Esophagus squamous epithelium (tissue), 5 donors: ENCODE results near the gene PRR33. TPM values are rescaled to one million over a fixed set of nuclear protein-coding genes. Genes with fewer than 3 reads are reported as not detected.

Experiments
- DNase-seq: peaks from one replicate; lab custom pipeline; 2025; lab: John Stamatoyannopoulos, UW
- H3K27ac ChIP-seq, 4 donors: fragments of 200-600 bp; sonication (generic); one replicate each; pipeline ENCODE4 v1.5.1; 2016 to 2019; ENCODE audit warnings: mild to moderate bottlenecking in 1 of 4
- H3K27me3 ChIP-seq, 4 donors: fragments of 200-600 bp; sonication (generic); 1 replicate in 3 of 4; 2 replicates in 1 of 4; pipeline versions ENCODE4 v1.5.1 to v1.6.0; 2017 to 2021; ENCODE audit warnings: antibody characterized with exemption in 1 of 4
- H3K36me3 ChIP-seq, 3 donors: fragments of 200-600 bp; sonication (generic); one replicate each; pipeline ENCODE4 v1.5.1; 2016 to 2019
- H3K4me1 ChIP-seq, 3 donors: fragments of 200-600 bp; sonication (generic); one replicate each; pipeline ENCODE4 v1.5.1; 2017 to 2019
- H3K4me3 ChIP-seq, 4 donors: fragments of 200-600 bp; sonication (generic); 1 replicate in 3 of 4; 2 replicates in 1 of 4; pipeline ENCODE4 v1.5.1; 2016 to 2019; ENCODE audit warnings: mild to moderate bottlenecking in 2 of 4, moderate library complexity in 1 of 4
- H3K9me3 ChIP-seq, 3 donors: fragments of 200-600 bp; sonication (generic); one replicate each; pipeline ENCODE4 v1.5.1; 2016 to 2019
- CTCF ChIP-seq, 6 experiments: fragments of 450-650 bp in 4 of 6; fragments of 200-600 bp in 2 of 6; sonication (generic) in 2 of 6; IDR thresholded peaks; one replicate each; pipeline ENCODE4 v1.5.1; 2016 to 2019; ENCODE audit warnings: antibody characterized with exemption in 6 of 6, mild to moderate bottlenecking in 4 of 6, moderate library complexity in 4 of 6
- POLR2A ChIP-seq, 4 donors: fragments of 450-650 bp; IDR thresholded peaks; one replicate each; pipeline ENCODE4 v1.6.1; 2017; ENCODE audit warnings: antibody characterized with exemption in 4 of 4, mild to moderate bottlenecking in 4 of 4, moderate library complexity in 3 of 4
- WGBS, 2 donors: methylation state at CpG; one replicate each; pipeline ENCODE4 v1.1.5; 2018; 5-methylcytosine and 5-hydroxymethylcytosine counted together
- intact Hi-C: fragments of 100-400 bp; cut with DNase I; formaldehyde crosslinking; loops from one replicate; pipeline ENCODE4 v1.15.0; 2022
- total RNA-seq, 4 donors: library from RNA; depleted of rRNA; stranded (reverse); fragments of >200 nt; gene quantifications; one replicate each; pipeline ENCODE4 v1.1.0, GENCODE V29; 2016
- donor health status: DM: yes; HTN: yes; CAD: no.

The PRR33 gene
- total RNA-seq, 4 donors from 2014 or later, result not detected

DNA sequence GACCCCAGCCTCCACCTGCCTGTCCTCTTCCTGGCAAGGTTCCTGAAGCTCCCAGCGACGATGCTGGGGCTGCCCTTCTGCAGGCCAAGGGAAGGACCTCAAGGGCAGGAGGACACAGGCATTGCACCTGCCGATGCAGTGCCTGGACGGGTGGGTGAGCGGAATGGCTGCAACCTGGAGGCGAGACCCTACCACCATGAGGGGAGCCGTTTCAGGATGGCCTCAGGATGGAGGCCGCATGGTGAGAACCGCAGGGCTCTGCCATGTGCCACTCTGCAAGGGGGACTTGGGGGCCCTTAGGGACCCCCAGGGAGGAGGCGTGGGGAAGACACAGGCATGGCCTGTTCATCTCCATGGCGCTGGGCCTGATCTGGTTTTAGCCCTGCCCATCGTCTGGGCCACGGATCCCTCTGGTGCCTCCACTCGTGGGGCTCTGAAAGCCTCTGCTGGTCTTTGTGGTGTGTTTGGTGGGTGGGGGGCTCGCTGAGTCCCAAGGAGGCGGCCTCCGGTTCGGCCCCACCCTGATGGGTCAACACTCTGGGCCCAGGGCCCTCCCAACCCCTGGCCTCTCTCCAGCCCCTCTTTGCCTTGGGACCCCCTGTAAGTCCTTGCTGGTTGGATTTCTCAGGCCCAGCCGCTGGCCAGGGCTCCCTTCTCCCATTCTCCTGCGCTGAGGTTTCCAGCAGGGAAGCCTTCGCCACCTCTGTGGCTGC, 40.1 kb downstream of the PRR33 start:
- Histone ChIP-seq H3K36me3 (no peaks in the 10 kb centered on the region), H3K27ac (peak overlapping the region in 3 of 4 donors; percentile 19 to 78 (median 67)), H3K27me3 (no peaks in the 10 kb centered on the region), H3K4me1 (peaks cover 0 to 44% (median 7%) of the 10 kb centered on the region in 3 donors), H3K9me3 (no peaks in the 10 kb centered on the region), H3K4me3 (no peak overlapping the region)
- no peak for DNase-seq
- intact Hi-C loops, result no loop called here
- no peak for TF ChIP-seq CTCF (IDR thresholded peaks at IDR 0.05)
- no peak for TF ChIP-seq POLR2A (IDR thresholded peaks at IDR 0.05)
- 85 to 94% methylated on average over 2 to 4 of the region's 21 CpGs for WGBS, 2 donors

GRCh38 chr11:1848640-1849430, 42.9 kb downstream of the PRR33 start:
- H3K9me3 ChIP-seq, result no peaks in the 10 kb centered on the region
- H3K4me1 ChIP-seq, result peaks cover 7 to 53% (median 9%) of the 10 kb centered on the region in 3 donors
- H3K36me3 ChIP-seq, result no peaks in the 10 kb centered on the region
- no peaks in the 10 kb centered on the region for H3K27me3 ChIP-seq
- H3K4me3 ChIP-seq, result no peak overlapping the region
- 89 to 92% methylated on average over 12 to 16 of the region's 19 CpGs for WGBS, 2 donors
- H3K27ac ChIP-seq, result no peak overlapping the region
- TF ChIP-seq CTCF (IDR thresholded peaks at IDR 0.05), result no peak
- TF ChIP-seq POLR2A (IDR thresholded peaks at IDR 0.05), result no peak
- no peak for DNase-seq
- intact Hi-C loops, result loop anchor here (10.0 kb wide), 1 partner anchor 76 kb away; no protein-coding TSS in a partner anchor

DNA sequence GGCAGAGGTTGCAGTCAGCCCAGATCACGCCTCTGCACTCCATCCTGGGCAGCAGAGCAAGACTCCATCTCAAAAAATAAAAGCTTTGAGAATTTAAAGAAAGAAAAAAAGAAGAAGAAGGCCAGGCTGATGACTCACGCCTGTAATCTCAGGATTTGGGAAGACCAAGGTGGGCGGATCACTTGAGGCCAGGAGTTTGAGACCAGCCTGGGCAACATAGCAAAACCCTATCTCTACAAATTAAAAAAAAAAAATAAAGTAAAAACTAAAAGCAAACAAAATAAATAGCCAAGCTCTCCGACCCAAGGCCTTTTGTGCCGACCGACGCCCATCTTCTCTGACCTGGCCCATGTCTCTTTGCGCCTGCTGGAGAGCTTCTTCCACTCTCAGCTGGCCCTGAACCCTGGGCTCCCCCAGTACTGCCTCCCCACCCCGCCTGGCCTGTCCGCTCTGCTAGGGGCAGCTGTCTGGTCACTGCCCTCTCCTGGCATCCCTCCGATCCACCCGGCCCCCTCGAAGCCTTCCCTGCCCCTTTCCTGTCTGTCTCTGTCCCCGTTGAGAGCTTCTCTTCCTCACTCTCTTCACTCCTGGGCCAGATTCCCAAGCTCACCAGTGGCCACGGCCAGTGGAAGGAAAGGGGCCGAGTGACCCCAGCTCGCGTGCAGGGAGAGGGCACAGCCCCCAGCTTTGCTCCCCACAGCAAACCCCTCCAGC, 43.6 kb downstream of the PRR33 start:
- Histone ChIP-seq H3K27ac (no peak overlapping the region), H3K27me3 (no peaks in the 10 kb centered on the region), H3K4me1 (peaks cover 7 to 61% (median 9%) of the 10 kb centered on the region in 3 donors), H3K9me3 (no peaks in the 10 kb centered on the region), H3K4me3 (no peak overlapping the region), H3K36me3 (no peaks in the 10 kb centered on the region)
- no peak for DNase-seq
- WGBS, 2 donors, result 84 to 86% methylated on average over 13 to 18 of the region's 18 CpGs
- no peak for TF ChIP-seq POLR2A (IDR thresholded peaks at IDR 0.05)
- no peak for TF ChIP-seq CTCF (IDR thresholded peaks at IDR 0.05)
- intact Hi-C loops, result loop anchor here (10.0 kb wide), 1 partner anchor 77 kb away; no protein-coding TSS in a partner anchor

DNA sequence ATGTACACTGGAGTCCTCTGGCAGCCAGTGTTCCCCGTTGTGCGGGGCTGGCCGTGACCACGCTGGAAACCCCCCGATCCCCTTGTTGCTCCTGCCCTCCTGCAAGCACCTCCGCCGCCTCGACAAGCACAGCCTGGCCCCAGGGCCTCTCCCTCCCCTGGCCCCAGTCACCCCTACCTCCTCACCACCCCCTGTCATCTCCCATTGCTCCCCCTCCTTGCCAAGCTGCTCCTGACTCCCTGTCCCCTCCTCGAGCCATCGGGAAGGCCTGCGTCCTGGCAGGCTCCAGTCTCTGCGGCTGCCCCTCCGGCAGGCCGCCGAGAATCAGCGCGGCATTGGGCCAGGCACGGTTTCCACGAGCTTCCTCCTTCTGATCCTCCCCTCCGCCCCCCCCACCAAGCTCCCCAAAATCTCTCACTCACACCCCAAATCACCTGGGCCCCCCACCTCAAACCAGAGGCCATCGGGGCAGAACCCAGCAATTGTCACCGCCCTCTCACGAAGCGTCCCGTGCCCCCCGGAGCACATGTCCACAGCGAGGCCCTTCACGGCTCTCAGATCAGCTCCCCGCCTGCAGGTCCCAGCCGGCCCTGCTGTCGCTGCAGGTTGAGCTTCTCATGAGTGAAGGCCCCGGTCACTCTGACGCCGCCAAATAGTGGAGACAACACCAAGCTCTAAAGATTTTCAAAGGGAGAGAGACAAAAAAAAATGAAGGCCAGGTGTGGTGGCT, 44.5 kb downstream of the PRR33 start:
- DNase-seq, result no peak
- no peaks in the 10 kb centered on the region for H3K9me3 ChIP-seq
- H3K36me3 ChIP-seq, result no peaks in the 10 kb centered on the region
- no peak overlapping the region for H3K4me3 ChIP-seq
- TF ChIP-seq CTCF (IDR thresholded peaks at IDR 0.05) (no peak), POLR2A (IDR thresholded peaks at IDR 0.05) (no peak)
- H3K27me3 ChIP-seq, result no peaks in the 10 kb centered on the region
- WGBS, 2 donors, result 89 to 90% methylated on average over 9 to 15 of the region's 34 CpGs
- intact Hi-C loops, result loop anchor here (10.0 kb wide), 1 partner anchor 78 kb away; no protein-coding TSS in a partner anchor
- no peak overlapping the region for H3K27ac ChIP-seq
- peaks cover 1 to 67% (median 13%) of the 10 kb centered on the region in 3 donors for H3K4me1 ChIP-seq
